ENCODE measurements around the gene ZNF646. TPM values are rescaled to one million over a fixed set of nuclear protein-coding genes. Genes with fewer than 3 reads are reported as not detected.

ZNF646 gene
- total RNA-seq, 1 experiment from 2014 or later: 26.8 TPM

- BruUV-seq (replicated peaks): no TSS peak
- CTCF ChIA-PET: no interaction called here
- ATAC-seq (peak; percentile 87), DNase-seq (ENCODE audit: low read depth, low spot score) (peak; percentile 92)
- Histone ChIP-seq H3K4me1 (ENCODE audit: control insufficient read depth, insufficient read depth, low read length) (no peaks in the 10 kb centered on the region), H3K27ac (ENCODE audit: low read length) (no peak overlapping the region), H3K27me3 (ENCODE audit: control insufficient read depth, insufficient read depth, low read length) (no peaks in the 10 kb centered on the region), H3K9me3 (ENCODE audit: control insufficient read depth, insufficient read depth, low read depth, low read length) (no peaks in the 10 kb centered on the region), H3K36me3 (ENCODE audit: control insufficient read depth, insufficient read depth, low read length) (no peaks in the 10 kb centered on the region), H3K4me3 (ENCODE audit: low read depth in 2 of 2, low read length in 2 of 2) (no peak overlapping the region)
- POLR2A ChIA-PET: no interaction called here
- TF ChIP-seq TCF7L2 (IDR thresholded peaks at IDR 0.05; ENCODE audit: low read depth, low read length) (no peak), SIN3A (IDR thresholded peaks at IDR 0.05; ENCODE audit: borderline replicate concordance, insufficient read depth, low read depth, low read length) (no peak), REST (IDR thresholded peaks at IDR 0.05; ENCODE audit: insufficient read depth in 1 of 2, low read depth in 2 of 2, low read length in 1 of 2) (no peak), CTCF (IDR thresholded peaks at IDR 0.05) (no peak), POLR2AphosphoS5 (IDR thresholded peaks at IDR 0.05; ENCODE audit: low read depth, low read length) (no peak)
- in situ Hi-C loops (cut with HindIII; ENCODE audit: low pct_unique_long_range_greater_than_20kb, low sequenced_read_pairs): no loop called here
- intact Hi-C loops (cut with micrococcal nuclease; ENCODE audit: unreplicated experiment): loop anchor here (1.0 kb wide), 1 partner anchor 22 kb away; the partner anchor contains the start of genes ZNF646 and ZNF668
Measured at GRCh38 chr16:31052114-31052513, 22.1 kb upstream of the ZNF646 start.

- in situ Hi-C loops (cut with HindIII; ENCODE audit: low pct_unique_long_range_greater_than_20kb, low sequenced_read_pairs): no loop called here
Measured at GRCh38 chr16:31055613-31056012, 18.6 kb upstream of the ZNF646 start.

More at GRCh38 chr16:31055613-31056012, 18.6 kb upstream of the ZNF646 start:
- ATAC-seq: no peak
- ChIA-PET POLR2A (no interaction called here), CTCF (interaction anchor here (0.6 to 0.7 kb wide), 2 partner anchors 90 to 360 kb away, joined by 4 to 6 read pairs; no protein-coding TSS in a partner anchor)
- intact Hi-C loops (cut with micrococcal nuclease; ENCODE audit: unreplicated experiment): no loop called here
- TF ChIP-seq TCF7L2 (IDR thresholded peaks at IDR 0.05; ENCODE audit: low read depth, low read length) (no peak), CTCF (IDR thresholded peaks at IDR 0.05) (no peak), REST (IDR thresholded peaks at IDR 0.05; ENCODE audit: insufficient read depth in 1 of 2, low read depth in 2 of 2, low read length in 1 of 2) (no peak), SIN3A (IDR thresholded peaks at IDR 0.05; ENCODE audit: borderline replicate concordance, insufficient read depth, low read depth, low read length) (no peak), POLR2AphosphoS5 (IDR thresholded peaks at IDR 0.05; ENCODE audit: low read depth, low read length) (no peak; the same call in 1 of the 2 replicates)
- no peak overlapping the region for H3K4me3 ChIP-seq (ENCODE audit: low read depth in 2 of 2, low read length in 2 of 2)
- BruUV-seq (replicated peaks): no TSS peak
- H3K9me3 ChIP-seq (ENCODE audit: control insufficient read depth, insufficient read depth, low read depth, low read length): no peaks in the 10 kb centered on the region
- no peaks in the 10 kb centered on the region for H3K4me1 ChIP-seq (ENCODE audit: control insufficient read depth, insufficient read depth, low read length)
- H3K27ac ChIP-seq (ENCODE audit: low read length): no peak overlapping the region
- no peak for DNase-seq (ENCODE audit: low read depth, low spot score)
- H3K27me3 ChIP-seq (ENCODE audit: control insufficient read depth, insufficient read depth, low read length): no peaks in the 10 kb centered on the region
- no peaks in the 10 kb centered on the region for H3K36me3 ChIP-seq (ENCODE audit: control insufficient read depth, insufficient read depth, low read length)

All from Panc1 (cell line).